SK-N-SH treated with all-trans-retinoic acid at 6 μM for 48 hours (cell line): ENCODE measurements around the gene SLC2A13.

Experiments used
- ARNTL ChIP-seq: fragments of 450-650 bp; formaldehyde crosslinking; IDR thresholded peaks from 2 replicates; pipeline ENCODE4 v1.5.0; 2020; ENCODE audit warnings: low read depth, mild to moderate bottlenecking, moderate library complexity, borderline replicate concordance
- CSDC2 ChIP-seq: fragments of 250-450 bp; sonication (Bioruptor Pico); IDR thresholded peaks from 2 replicates; pipeline ENCODE4 v1.5.0; 2020; ENCODE audit warnings: mild to moderate bottlenecking, moderate library complexity
- ESRRG ChIP-seq: fragments of 250-450 bp; sonication (Bioruptor Pico); IDR thresholded peaks from 2 replicates; pipeline ENCODE4 v1.6.1; 2021; ENCODE audit warnings: mild to moderate bottlenecking
- PATZ1 ChIP-seq: fragments of 250-450 bp; sonication (Bioruptor Pico); IDR thresholded peaks from 2 replicates; pipeline ENCODE4 v1.8.0; 2020; ENCODE audit warnings: mild to moderate bottlenecking, moderate library complexity, borderline replicate concordance
- RARB ChIP-seq: fragments of 250-450 bp; sonication (Bioruptor Pico); IDR thresholded peaks from 2 replicates; pipeline ENCODE4 v1.8.0; 2021; ENCODE audit warnings: mild to moderate bottlenecking, moderate library complexity
- ZFP30 ChIP-seq: fragments of 450-650 bp; formaldehyde crosslinking; IDR thresholded peaks from 2 replicates; pipeline ENCODE4 v1.5.0; 2022; ENCODE audit warnings: mild to moderate bottlenecking, moderate library complexity
- ZNF8 ChIP-seq: fragments of 450-650 bp; formaldehyde crosslinking; IDR thresholded peaks from 2 replicates; pipeline ENCODE4 v1.5.0; 2020; ENCODE audit warnings: mild to moderate bottlenecking, moderate library complexity

GRCh38 chr12:40020261-40020691, 85.6 kb downstream of the SLC2A13 start:
- TF ChIP-seq ESRRG (CRISPR knock-in tag): no peak
- no peak for TF ChIP-seq PATZ1 (CRISPR knock-in tag)
- TF ChIP-seq CSDC2: no peak
- TF ChIP-seq RARB (CRISPR knock-in tag): no peak
- TF ChIP-seq ZFP30 (CRISPR knock-in tag): no peak
- TF ChIP-seq ZNF8: no peak
- TF ChIP-seq ARNTL (CRISPR knock-in tag): no peak
